ENCODE measurements around the gene ITPK1.

- TF ChIP-seq ATF2 (tag by site-specific recombination; IDR thresholded peaks at IDR 0.05; ENCODE audit: low read depth) (no peak), HOXA7 (CRISPR knock-in tag; IDR thresholded peaks at IDR 0.05; ENCODE audit: borderline replicate concordance) (no peak)
Observed at GRCh38 chr14:93008381-93008780, 107.3 kb downstream of the ITPK1 start.
